ENCODE measurements around the gene LSAMP.

DNA sequence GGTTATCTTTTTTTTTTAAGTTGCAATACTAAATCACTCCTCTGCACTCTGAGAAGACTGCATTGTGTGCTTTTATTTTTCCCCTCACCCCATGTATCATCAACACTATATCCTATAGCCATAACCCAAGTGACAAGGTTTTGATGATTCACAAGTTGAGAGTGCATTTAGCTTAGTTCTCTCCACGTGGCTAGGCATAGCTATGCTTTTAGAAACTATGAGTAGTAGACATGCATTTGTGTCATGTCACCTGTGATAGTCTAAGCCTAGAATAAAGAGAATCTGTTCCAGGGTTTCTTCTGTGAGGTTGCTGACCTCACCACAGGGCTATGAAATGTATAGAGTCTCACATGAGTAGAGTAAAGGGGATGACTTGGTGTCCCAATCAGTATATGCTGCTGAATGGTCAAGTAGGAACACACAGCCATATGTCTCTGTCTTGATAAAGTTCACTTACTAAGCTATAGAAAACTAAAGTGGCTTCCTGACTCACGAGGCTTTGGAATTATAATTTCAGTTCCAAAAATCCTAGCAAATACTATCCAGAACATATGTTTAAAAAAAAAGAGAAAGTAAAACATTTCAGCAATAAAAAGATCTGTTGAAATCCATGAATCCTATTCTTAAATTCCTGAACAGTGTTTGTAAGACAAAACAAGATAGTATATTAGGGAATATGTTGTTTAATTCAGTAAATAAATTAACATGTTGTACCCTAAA lies 206.3 kb downstream of the LSAMP start:
- TF ChIP-seq, protein P1, sequence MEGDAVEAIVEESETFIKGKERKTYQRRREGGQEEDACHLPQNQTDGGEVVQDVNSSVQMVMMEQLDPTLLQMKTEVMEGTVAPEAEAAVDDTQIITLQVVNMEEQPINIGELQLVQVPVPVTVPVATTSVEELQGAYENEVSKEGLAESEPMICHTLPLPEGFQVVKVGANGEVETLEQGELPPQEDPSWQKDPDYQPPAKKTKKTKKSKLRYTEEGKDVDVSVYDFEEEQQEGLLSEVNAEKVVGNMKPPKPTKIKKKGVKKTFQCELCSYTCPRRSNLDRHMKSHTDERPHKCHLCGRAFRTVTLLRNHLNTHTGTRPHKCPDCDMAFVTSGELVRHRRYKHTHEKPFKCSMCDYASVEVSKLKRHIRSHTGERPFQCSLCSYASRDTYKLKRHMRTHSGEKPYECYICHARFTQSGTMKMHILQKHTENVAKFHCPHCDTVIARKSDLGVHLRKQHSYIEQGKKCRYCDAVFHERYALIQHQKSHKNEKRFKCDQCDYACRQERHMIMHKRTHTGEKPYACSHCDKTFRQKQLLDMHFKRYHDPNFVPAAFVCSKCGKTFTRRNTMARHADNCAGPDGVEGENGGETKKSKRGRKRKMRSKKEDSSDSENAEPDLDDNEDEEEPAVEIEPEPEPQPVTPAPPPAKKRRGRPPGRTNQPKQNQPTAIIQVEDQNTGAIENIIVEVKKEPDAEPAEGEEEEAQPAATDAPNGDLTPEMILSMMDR (IDR thresholded peaks at IDR 0.05), result no peak
- TF ChIP-seq POLR2A (IDR thresholded peaks at IDR 0.05), result no peak
